Activated gamma-delta T cell treated with anti-CD3 and anti-CD28 coated beads, Interleukin-2, amount 50 U/mL, for 16 hours (primary cell): ENCODE results near the gene USP24.

Experiments used
- DNase-seq: peaks from one replicate; pipeline ENCODE4 v3.0.0-alpha.2; 2020; ENCODE audit warnings: low read depth

Gene USP24

GRCh38 chr1:55052221-55053142 is 162.7 kb downstream of the USP24 start:
- no peak for DNase-seq

DNA sequence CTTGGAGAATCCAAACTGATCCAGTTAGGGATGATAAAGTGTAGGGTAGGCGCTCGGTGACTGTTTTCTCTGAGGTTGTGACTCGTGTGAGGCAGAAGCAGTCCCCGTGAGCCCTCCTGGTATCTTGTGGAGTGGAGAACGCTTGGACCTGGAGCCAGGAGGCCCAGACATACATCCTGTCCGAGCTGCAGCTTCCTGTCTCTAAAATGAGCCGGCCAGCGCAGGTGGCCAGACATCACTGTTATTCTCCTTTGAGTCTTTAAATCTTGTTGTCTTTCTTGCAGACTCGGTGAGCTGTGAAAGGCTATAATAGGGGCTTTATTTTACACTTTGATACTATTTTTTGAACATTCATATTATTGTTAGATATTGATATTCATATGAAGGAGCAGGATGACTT is 163.5 kb downstream of the USP24 start:
- DNase-seq = no peak

GRCh38 chr1:55051169-55051568 is 164.0 kb downstream of the USP24 start:
- no peak for DNase-seq

DNA sequence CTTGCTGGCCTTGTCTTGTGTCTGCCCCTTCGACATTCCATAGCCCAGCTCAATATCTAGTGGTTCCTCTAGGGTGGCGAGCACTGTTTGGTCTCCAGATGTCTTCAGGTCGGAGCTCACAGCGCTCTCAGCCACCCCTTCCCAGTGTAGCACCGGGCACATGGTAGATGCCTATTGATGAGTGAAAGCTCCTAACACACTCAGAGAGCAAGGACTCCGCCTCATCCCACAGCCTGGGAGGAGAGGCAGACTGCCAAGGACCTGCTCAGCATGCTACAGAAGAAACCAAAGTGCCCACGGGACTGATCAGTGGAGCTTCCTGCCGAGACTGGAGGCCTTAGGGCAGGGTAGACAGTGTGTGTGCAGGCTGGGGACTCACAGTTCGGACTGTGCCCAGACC is 164.9 kb downstream of the USP24 start:
- DNase-seq = no peak

DNA sequence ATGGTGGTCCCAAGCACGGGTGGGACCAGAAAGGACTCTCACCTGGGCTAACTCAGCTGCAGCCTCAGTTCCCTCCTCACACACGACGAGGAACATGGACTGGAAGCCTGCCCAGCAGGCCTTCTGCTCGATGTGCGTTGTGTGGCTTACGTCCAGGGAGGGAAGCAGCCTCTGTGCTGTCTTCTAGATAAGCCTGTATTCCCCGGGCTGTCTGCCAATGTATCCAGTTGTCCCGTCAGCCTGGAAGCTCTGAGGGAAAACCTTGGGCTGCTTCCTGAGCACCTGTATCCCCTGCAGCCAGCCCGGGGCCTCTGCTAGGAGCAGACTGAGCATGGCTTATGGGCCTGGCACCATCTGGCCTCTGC is 165.3 kb downstream of the USP24 start:
- no peak for DNase-seq

- no peak for DNase-seq
Observed at GRCh38 chr1:55049271-55049913, 165.8 kb downstream of the USP24 start.

- DNase-seq = no peak
Observed at GRCh38 chr1:55048453-55049270, 166.5 kb downstream of the USP24 start.

DNA sequence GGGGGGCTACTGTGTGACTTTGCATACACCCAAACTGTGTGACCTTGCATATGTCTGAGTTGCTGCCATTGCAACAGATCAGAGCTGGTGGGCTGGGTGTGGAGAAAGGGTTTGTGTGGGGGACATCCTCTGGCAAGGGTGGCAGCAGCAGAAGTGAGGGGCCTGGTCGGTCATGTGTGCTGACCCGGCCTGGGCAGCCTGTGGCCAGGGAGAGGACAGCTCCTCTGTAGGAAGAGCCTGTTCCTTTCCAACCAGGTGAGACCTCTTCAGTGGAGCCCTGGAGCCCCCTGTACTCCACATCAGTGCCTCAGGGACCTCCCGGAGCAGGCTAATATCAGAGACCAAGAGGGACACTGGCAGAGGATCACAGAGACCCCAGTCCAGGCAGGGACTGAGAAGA is 167.6 kb downstream of the USP24 start:
- no peak for DNase-seq

DNA sequence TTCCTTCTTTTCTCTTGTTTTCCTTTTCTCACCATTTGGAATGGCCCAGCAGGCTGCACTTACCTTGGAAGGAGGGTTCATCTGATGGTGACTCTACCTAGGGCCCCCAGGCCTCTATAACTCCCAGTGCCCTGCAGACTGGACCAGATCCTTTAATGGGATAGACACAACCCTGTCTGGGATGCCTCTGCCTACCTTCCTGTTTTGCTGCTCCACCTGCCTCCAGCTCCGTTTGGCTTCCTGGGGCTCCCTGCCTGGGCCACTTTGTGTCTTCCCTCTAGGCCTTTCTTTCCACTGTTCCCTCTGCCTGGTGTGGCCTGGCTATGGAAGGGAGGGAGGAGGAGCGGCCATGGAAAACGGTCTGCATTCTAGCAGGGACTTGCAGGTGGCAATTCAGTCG is 168.3 kb downstream of the USP24 start:
- DNase-seq = no peak

DNA sequence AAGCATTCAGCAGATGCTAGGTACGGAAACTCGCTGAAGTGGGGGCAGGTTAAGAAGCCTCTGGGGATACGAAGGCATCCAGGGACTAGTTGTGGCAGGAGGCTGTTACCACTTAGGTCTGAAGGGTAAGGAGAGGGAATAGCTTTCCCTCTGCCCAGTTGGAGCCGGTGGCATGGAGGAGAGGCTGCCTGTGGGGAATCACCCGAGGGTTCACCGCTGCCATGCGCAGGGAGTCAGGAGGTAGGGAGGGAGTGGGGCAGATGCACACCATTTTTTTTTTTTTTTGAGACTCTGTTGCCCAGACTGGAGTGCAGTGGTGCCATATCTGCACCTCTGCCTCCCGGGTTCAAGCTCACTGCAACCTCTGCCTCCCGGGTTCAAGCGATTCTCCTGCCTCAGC is 169.7 kb downstream of the USP24 start:
- DNase-seq = no peak

DNA sequence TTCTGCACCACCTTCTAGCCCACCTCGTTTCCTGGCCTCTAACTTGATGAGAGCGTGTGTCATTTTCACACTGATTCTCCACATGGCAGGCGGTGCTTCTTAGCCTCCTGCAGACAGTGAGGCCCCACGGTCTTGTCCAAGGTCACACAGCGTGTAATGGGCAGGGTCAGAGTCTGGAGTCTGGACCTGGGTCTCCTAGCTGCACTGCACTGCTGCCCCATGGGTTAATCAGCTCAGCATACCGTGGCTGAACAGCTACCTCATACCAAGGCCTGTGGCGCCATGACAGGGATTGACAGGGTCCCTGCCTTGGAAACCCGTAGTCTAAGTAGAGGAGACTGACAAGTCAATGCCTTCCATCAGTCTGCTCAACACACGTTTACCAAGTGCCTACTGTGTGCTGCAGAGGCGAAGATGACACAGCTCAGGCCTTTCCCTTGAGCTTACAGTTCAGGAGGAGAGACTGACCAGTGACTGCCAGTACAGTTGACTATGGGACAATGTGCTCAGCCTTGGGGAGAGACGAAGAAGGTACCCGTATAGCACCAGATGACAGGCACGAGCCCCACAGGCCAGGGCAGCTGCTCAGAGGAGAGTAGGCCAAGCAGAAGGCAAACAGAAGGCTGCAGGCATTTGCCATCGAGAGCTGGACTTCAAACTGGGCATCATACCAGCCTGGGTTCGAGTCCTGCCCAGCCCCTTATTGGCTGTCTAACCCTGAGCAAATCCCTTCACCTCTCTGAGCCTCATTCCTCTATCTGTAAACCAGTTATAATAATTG is 170.4 kb downstream of the USP24 start:
- no peak for DNase-seq

DNA sequence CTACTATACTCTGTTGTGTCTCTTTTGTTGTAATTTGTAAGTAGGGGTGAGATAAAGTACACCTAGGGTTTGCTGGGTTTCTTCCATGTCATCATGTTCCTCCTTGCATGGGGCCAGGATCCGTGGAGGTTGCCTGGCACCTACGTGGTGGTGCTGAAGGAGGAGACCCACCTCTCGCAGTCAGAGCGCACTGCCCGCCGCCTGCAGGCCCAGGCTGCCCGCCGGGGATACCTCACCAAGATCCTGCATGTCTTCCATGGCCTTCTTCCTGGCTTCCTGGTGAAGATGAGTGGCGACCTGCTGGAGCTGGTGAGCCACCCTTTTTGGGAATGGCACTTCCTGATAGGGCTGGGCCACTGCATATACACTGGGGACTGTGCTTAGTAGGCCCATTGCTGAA is 171.4 kb downstream of the USP24 start:
- no peak for DNase-seq

- DNase-seq = no peak
Observed at GRCh38 chr1:55043011-55043410, 172.2 kb downstream of the USP24 start.

DNA sequence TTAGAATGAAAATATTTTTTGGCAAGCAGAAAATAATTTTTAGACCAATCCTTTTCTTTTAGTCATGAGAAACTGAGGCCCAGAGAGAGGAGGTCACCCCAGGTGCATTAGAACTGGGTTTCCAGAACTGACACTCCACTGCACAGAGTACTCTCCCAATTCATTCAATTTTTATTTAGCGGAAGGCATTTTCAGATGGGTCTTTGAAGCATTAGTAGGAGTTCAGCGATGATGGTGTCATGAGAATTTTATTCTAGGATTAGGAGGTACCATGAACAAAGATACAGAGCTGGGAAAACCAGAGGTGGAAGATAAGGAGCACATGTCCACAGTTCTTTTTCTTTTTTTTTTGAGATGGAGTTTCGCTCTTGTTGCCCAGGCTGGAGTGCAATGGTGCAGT is 173.6 kb downstream of the USP24 start:
- DNase-seq = no peak

DNA sequence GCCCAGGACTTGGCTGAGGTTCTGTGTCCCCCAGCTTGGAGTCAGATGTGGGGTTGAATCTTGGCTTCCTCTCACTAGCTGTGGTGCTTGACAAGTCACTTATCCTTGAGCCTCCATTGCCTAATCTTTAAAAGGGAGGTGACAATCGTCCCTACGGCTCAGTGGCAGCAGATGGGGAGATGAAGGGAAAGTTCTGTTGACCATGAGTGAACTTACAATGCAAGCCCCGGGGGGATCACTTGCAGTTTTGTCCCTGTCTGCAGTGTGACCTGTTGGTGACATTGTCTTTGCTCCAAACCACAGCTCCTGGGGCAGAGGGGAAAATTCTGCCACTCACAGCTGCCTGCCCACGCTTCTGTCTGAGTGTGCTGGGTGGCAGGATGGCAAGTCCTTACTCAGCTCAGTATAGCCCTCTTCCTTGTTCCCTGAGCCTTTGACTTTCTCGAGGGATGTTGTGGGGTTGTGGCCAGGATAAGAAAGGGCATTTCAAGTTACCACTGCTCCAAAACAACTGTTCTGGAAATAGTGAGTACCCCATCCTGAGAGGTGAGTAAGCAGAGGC is 174.2 kb downstream of the USP24 start:
- no peak for DNase-seq

DNA sequence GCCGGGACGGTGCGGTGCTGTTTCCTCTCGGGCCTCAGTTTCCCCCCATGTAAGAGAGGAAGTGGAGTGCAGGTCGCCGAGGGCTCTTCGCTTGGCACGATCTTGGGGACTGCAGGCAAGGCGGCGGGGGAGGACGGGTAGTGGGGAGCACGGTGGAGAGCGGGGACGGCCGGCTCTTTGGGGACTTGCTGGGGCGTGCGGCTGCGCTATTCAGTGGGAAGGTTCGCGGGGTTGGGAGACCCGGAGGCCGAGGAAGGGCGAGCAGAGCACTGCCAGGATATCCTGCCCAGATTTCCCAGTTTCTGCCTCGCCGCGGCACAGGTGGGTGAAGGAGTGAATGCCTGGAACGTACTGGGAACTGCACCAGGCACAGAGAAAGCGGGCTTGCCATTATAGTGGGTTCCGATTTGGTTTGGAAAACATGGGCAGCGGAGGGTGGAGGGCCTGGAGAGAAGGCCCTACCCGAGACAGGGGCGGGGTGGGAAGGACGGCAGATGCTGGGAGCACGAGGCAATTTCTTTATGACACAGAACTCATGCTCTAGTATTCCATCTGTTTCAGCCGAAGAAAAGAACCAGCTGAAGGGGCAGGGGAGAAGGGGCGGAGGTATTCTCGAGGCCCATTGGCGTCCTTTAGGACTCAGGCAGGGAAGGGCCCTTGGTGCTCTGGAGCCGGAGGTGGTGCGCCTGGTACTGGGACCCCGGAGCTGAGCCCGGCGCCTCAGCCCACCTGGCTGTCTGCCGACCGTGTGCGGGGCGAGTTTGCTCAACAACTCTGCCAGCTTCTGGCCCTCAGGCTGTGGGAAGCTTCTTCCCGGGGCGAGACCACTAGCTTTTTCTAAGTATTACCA is 174.9 kb downstream of the USP24 start:
- DNase-seq = no peak

GRCh38 chr1:55039342-55040082 is 175.7 kb downstream of the USP24 start, which contains the start of gene PCSK9:
PCSK9 (plus strand) TSS chr1:55039548; CDS start chr1:55039838, 290 bp downstream.
- no peak for DNase-seq

DNA sequence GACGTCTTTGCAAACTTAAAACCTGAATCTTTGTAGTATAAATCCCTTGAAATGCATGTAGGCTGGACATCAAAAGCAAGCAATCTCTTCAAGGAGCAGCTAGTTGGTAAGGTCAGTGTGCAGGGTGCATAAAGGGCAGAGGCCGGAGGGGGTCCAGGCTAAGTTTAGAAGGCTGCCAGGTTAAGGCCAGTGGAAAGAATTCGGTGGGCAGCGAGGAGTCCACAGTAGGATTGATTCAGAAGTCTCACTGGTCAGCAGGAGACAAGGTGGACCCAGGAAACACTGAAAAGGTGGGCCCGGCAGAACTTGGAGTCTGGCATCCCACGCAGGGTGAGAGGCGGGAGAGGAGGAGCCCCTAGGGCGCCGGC is 176.2 kb downstream of the USP24 start:
- DNase-seq = no peak

DNA sequence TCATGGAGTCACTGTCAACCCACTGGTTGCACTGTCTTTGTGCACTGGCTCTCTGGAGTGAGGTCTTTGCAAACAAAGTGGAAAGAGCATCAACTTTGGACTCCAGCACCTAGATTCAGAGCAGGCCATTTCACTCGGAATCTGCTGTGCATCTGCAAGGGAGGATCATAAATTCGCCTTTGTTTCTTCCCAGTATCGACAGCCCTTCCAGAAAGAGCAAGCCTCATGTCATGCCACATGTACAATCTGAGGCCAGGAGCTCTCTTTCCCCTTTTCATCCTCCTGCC is 176.7 kb downstream of the USP24 start:
- no peak for DNase-seq
